ENCODE measurements around the gene CLCN1. TPM values are rescaled to one million over a fixed set of nuclear protein-coding genes. Genes with fewer than 3 reads are reported as not detected.
"Not testable (repeated sequence)": the region's sequence is repeated elsewhere in the genome, so short reads cannot be mapped to it uniquely, and the experiment has no call there.

The CLCN1 gene
- polyA plus RNA-seq, 4 donors = 0.05 to 0.17 (median 0.14) TPM

DNA sequence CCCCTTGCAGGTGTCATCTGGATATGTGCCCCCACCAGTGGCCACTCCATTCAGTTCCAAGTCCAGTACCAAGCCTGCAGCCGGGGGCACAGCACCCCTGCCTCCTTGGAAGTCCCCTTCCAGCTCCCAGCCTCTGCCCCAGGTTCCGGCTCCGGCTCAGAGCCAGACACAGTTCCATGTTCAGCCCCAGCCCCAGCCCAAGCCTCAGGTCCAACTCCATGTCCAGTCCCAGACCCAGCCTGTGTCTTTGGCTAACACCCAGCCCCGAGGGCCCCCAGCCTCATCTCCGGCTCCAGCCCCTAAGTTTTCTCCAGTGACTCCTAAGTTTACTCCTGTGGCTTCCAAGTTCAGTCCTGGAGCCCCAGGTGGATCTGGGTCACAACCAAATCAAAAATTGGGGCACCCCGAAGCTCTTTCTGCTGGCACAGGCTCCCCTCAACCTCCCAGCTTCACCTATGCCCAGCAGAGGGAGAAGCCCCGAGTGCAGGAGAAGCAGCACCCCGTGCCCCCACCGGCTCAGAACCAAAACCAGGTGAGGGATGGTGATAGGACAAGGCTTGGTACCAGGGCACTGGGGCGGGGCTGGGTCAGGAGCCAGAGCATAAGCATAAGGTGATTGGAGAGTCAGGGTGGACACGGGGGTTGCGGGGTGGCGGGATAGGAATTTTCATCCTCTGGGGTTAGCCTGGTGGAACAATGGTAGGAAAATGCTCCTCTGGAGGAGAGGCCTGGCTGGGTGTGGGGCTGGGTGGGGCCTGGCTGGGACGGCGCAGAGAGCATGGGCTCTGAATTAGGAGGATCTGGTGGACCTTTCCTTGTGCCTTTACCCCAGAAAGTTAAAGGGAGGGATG lies 67.1 kb downstream of the CLCN1 start:
- no peak for DNase-seq (ENCODE audit: low read depth in 4 of 4, low spot score in 2 of 4)

DNA sequence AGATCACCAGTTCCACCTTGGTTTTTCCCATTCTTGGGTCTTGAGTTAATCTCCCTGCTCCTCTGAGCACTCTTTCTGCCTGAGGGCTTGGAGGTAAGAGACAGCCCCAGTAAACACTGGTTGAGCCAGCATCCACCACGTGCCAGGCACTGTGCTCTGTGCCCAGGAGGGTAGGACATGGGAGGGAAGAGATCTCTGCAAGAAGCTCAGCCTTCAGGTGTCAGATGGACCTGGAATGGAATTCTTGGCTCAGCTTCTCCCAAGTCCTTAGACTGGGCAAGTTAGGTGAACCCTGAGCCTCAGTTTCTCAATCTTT lies 67.7 kb downstream of the CLCN1 start:
- no peak for DNase-seq (ENCODE audit: low read depth in 4 of 4, low spot score in 2 of 4)

DNA sequence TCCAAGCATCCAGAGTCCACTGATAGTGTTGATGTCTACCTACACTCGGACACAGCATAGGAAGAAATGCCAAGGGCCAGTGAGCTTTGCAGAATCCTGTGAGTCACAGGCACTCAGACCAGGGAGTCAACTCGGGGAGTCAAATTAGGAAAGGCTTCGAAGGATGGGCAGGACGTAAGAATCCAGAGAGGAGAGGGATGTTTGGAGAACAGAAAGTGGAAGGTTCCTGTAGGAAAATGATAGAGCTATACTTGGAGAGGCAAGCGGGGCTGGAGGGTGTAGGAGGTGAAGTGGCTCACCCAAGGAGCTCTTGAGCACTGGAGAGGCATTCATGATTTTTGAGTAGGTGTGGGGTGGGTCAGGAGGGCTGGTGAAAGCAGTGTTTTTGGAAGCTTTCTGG lies 68.2 kb downstream of the CLCN1 start:
- DNase-seq (ENCODE audit: low read depth in 4 of 4, low spot score in 2 of 4) = no peak

DNA sequence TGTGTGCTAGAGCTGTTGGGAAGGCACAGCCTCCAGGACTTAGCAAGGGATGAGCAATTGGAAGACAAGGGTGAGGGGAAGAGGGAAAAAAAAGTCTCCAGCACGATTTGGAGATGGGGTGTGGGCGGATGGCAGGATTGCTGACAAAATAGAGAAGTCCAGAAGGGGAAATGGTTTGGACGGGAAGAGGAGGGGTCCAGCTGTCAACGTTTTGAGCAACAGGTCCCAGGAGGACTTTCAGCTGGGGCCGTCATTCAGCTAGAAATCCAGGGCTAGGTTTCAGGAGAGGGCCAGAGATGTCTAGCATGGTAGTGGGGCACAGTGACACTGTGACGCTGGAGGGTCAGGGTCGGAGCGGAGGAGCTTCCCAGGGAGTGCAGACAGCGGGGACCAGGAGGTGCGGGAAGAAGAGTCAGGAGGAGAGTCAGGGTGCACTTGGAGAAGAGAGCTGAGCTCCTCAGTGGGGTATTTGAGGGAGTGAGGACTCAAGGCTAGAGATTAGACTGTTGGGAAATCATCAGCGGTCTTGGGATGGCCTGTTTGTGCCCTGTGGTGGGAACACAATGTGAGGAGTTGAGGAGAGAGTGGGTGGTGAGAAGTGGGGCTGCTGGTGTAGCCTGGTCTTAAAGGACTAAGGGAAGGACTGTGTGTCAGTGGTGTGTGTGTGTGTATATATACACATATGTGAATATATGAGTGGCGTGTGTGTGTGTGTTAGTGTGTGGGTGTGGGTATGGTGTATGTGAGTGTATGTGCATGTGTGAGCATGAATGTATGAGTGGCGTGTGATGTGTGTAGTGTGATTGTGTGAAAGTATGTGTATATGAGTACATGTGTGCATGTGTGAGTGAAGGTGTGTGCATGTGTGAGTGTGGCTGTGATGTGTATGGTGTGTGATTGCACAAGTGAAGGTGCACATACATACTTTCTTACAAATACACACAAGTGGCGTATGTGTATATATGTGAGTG lies 69.0 kb downstream of the CLCN1 start:
- DNase-seq (ENCODE audit: low read depth in 4 of 4, low spot score in 2 of 4) = no peak

DNA sequence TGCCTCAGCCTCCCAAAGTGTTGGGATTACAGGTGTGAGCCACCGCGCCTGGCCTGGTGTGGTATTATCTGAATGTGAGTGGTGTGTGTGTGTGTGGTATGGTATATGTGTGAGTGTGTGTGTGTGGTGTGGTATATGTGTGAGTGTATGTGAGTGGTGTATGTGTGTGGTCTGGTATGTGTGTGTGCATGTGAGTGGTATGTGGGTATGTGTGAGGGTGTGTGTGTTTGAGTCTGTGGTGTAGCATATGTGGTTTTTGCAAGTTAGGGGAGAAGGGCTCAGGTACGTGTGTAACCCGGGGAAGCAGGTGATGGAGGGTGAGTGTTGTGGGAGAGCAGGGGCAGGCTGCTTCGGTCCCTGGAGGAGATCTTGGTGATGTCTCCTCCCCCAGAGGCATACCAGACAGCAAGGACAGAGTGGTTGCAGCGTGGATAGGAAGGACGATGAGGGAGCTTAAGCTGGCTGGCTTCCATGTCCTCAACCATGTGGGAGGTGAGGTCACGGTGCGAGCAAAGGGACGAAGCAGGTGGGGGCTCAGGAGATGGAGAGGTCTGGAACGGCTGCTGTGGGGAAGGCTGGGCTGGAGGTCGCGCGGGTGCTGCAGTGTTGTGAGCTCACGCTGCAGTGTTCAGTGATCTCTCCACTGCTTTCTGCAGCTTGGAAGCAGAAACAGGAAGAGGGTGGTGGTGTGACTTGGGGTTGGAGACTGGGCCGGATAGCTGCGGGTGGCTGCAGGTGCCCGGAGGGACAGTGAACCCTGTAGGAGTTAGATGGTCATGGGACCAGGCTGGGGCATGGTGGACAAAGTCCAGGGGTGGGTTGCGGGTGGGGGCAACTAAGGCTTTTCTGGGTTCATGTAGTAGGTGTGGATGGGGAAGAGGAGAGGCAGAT lies 70.2 kb downstream of the CLCN1 start:
- no peak for DNase-seq (ENCODE audit: low read depth in 4 of 4, low spot score in 2 of 4)

DNA sequence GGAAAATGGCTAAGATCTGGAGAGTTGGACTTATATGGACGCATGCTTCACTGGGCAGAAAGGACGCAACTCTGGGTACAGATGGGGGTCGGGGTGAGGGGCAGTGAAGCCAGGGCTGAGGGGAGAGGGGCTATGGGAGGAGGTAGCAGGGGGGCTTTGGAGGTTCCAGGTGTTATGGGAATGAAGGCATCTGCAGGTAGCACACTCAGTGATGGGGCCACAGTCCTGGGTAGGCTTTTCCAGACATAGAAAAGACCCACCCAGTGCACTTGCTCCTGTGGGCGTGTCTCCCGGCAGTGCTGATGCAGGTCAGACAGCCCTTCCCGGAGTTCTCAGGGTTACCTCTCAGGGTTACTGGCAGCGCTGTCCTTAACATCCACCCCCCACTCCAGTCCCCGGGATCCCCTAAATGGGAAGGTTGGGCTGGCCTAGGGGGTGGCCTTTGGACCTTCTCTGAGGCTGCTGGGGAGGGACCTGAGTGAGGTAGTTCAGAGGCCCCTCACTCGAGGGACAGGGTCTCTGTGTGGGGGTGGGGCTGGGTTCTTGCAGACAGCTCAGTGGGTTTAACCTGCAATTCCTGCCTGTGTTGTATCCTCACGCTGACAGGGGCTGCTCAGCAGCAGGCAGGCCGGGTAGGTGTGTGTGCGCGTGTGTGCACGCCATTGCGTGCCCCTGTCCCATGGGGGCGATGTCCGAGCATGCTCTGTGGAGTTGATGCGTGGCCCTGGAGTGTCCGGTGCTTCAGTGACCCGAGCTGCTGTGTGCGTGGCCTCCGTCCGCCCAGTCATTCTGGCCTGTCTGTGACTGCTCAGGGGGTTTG lies 71.5 kb downstream of the CLCN1 start:
- DNase-seq (ENCODE audit: low read depth in 4 of 4, low spot score in 2 of 4) = no peak

DNA sequence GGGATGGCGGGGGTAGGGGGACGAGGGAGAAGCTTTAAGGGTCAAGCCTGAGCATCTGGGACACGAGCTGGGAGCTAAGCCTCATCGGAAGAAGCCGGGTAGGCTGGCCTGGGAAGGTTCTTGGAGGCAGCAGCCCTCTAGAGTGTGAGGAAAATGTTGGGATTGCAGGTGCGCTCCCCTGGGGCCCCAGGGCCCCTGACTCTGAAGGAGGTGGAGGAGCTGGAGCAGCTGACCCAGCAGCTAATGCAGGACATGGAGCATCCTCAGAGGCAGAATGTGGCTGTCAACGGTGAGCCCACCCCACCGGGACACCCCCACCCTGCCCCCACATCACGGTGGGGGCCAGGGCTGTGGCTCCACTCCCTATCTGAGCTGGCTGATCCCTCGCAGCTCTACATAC lies 72.1 kb downstream of the CLCN1 start:
- no peak for DNase-seq (ENCODE audit: low read depth in 4 of 4, low spot score in 2 of 4)

DNA sequence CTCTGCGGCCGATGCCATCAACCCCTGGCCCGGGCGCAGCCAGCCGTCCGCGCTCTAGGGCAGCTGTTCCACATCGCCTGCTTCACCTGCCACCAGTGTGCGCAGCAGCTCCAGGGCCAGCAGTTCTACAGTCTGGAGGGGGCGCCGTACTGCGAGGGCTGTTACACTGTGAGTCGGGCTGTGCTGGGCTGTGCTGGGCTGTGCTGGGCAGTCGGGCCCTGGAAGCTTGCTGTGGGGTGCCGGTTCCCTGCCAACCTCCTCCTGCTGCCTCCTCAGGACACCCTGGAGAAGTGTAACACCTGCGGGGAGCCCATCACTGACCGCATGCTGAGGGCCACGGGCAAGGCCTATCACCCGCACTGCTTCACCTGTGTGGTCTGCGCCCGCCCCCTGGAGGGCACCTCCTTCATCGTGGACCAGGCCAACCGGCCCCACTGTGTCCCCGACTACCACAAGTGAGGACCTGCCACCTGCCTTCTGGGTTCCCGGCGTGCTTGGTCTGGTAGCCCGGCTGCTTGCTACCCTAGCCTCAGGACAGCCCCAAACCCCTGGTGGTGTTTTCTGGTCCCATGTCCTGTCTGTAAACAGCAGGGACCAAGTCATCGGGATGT lies 72.7 kb downstream of the CLCN1 start:
- no peak for DNase-seq (ENCODE audit: low read depth in 4 of 4, low spot score in 2 of 4)

DNA sequence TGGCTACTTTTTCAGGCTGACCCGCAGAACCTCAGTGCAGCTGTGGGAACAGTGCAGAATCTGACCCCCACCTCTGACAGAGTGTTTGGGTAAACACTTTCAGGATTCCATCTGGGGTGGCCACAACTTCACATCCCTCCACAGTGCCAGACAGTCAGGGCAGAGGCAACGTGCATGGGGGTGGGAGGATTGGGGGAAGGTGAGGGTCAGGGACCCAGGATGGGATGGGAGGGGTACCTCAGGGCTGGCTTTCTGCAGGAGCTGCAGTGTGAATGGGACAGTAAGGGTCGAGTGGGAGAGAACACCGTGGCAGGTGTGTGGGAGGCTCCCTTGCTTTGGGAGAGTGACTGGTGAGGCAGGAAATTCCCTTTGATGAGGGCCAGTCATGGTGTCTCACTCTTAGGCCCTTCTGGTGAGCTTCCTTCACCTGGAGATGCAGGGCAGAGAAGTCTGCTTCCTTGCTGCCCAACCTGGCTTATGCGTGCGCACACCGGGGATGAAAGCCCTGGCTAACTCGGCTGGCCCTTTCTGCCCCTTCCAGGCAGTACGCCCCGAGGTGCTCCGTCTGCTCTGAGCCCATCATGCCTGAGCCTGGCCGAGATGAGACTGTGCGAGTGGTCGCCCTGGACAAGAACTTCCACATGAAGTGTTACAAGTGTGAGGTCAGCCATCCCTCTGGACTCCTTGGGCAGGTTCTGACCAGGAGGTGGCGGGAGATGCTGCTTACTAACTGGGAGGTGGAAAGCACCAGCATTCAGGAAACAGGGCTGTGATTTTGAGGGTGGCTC lies 73.6 kb downstream of the CLCN1 start:
- DNase-seq (ENCODE audit: low read depth in 4 of 4, low spot score in 2 of 4) = no peak

DNA sequence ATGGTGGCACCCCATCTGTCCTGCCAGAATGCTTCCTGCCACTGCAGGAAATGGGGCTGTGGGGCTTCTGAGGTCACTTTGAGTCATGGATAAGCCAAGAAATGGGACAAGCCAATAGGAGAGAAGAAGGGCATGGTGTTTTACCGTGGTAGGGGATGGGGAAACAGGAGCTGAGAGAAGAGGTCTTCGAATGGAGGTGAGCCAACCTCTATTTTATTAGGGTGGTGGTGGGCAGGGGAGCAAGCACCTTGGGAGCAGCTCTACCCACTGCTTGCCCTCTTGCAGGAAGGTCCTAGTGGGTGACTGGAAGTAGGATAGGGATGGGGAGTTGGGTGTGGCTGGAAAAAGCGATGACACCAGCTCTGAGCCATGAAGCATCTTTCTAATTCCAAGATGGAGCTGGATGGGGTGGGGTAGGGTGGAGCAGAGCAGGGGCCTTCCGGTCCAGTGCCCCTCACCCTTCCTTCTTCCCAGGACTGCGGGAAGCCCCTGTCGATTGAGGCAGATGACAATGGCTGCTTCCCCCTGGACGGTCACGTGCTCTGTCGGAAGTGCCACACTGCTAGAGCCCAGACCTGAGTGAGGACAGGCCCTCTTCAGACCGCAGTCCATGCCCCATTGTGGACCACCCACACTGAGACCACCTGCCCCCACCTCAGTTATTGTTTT lies 74.3 kb downstream of the CLCN1 start:
- no peak for DNase-seq (ENCODE audit: low read depth in 4 of 4, low spot score in 2 of 4)

DNA sequence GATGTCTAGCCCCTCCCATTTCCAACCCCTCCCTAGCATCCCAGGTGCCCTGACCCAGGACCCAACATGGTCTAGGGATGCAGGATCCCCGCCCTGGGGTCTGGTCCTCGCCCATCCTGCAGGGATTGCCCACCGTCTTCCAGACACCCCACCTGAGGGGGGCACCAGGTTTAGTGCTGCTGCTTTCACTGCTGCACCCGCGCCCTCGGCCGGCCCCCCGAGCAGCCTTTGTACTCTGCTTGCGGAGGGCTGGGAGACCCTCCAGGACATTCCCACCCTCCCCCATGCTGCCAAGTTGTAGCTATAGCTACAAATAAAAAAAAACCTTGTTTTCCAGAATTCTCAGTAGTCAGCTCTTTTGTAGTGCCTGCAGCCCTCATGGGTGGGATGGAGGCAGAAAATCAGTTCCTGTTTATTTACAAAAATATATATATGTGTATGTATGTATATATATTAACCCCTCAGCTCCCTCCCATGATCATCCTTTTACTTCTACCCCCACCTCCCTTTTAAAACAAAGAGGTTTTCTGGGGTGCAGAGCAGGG lies 74.9 kb downstream of the CLCN1 start:
- no peak for DNase-seq (ENCODE audit: low read depth in 4 of 4, low spot score in 2 of 4)

DNA sequence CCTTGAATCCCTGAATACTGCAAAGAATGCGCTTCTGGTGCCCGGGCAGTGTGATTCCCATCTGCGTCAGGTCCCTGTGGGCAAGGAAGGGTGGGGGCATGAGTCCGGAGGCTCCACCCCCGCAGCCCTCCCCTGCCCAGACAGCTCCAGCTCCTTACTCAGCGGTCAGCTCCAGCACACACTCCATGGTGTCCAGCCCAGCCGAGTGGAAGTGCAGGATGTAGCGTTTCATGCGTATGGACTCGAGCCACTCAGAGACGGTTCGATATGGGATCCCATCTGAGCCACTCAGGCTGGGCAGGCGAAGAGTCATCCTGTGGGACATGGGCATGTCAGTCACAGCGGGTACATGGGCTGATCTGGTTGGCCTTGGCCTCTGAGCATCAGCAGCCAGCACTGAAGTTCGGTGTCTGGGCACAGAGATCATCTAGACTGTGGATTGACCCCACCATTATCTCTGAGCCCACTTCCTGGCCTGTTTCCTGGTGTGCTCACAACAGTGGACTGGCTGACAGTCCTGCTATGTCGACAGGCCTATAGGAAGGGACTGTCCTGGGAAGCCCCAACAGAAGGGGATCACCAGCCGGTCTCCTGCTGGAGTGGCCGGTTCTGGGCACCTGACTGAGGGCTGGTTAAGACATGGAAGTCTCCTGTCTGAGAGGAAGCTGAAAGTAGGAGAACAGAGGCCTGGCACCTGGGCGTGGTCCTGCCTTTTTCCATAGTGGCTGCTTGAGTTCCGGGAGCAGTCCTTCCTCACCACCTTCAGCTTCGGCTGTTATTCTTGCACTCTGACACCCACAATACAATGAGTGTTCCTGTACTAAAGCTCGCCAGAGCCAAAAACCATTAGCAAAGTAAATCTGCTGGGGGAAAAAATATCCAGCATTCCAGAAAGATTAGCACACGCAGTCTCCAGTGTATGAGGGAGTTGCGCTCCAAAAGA lies 75.8 kb downstream of the CLCN1 start:
- DNase-seq (ENCODE audit: low read depth in 4 of 4, low spot score in 2 of 4) = no peak

DNA sequence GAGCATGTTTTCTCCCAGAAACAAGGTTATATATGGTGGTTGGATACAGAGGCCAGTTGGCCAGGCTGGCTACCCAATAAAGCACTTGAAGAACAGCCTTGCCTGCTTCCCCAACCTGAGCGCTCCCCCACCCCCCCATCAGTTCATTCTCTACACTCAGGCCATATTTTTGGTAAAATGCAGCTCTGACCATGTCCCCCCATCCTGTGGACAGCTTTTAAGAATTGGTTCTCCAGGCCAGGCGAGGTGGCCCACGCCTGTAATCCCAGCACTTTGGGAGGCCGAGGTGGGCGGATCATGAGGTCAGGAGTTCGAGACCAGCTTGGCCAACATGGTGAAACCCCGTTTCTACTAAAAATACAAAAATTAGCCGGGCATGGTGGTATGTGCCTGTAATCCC lies 76.5 kb downstream of the CLCN1 start:
- DNase-seq (ENCODE audit: low read depth in 4 of 4, low spot score in 2 of 4) = not testable (repeated sequence)

DNA sequence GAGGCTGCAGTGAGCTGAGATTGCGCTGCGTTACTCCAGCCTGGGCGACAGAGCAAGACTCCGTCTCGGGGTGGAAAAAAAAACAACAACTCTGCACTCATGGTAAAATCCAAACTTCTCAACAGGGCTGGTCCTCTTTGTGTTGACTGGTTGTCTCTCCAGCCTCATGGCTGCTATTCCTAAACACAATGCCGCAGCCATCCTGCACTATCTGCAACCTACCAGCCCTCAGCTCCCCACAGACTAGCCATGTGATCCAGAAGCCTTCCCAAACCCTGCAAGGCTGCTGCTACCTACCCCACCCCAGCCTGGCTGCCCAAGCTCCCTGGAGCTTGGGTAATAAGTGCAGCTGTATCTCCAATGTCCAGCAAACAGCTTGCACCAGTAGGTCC lies 77.0 kb downstream of the CLCN1 start:
- no peak for DNase-seq (ENCODE audit: low read depth in 4 of 4, low spot score in 2 of 4)

DNA sequence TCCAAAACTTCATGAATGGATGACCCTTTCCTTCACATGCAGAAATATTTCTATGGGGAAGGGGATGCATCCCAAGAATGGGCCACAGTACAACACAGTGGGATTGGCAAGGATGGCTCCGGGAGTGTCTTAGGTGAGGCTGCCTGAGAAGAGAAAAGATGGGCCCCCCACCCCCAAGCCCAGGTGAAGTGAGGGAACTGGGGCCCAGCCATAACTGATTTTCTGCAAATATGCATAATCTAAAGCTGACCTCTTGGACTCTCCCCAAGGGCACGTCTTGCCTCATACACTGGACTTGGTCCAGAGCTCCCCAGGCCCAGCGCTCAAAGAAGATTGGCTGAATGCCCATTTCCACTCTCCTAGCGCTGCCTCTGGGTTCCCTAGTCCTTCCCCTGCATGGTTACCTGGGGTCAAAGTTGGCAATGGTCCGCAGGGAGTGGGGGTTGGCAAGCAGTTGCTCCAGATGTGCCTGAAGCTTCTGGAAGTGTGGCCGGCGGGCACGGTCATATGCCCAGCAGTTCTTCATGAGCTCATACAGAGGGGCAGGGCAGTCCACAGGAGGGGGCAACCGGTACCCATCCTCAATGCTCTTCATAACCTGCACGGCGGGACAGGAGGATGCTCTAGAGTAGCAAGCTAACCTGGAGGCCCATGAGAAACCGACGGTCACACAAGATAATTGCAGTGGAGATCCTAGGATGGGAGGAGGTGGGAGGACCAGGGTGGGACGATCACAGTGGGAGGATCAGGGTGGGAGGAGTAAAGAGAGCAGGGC lies 77.5 kb downstream of the CLCN1 start:
- DNase-seq (ENCODE audit: low read depth in 4 of 4, low spot score in 2 of 4) = no peak

DNA sequence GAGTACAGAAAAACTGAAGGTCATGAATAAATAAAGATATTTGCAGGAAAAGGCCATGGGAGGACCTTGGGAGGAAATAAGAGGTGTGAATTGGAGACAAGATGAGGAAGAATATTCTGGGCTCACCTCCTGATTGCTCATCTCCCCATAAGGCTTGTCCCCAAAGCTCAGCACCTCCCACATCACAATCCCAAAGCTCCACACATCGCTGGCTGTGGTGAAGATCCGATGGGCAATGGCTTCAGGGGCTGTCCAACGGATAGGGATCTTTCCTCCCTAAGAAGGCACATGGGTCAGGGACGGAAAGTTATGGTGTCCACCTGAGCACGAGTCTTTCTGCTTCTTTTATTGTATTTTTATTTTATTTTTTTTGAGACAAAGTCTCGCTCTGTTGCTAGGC lies 78.2 kb downstream of the CLCN1 start:
- no peak for DNase-seq (ENCODE audit: low read depth in 4 of 4, low spot score in 2 of 4)
